GM08714 (cell line): Measurements from ENCODE around the gene ALDH3A1.

Experiments
- H3K4me3 ChIP-seq: fragments of 200-500 bp; sonication (Bioruptor generic); 2 replicates; pipeline ENCODE4 v1.5.1; 2014; ENCODE audit warnings: mild to moderate bottlenecking, low read length, inconsistent platforms
- ZNF274 ChIP-seq: IDR thresholded peaks from 2 replicates; pipeline ENCODE4 v1.6.1; 2012; ENCODE audit warnings: mild to moderate bottlenecking, low read depth, low read length

ALDH3A1 gene

DNA sequence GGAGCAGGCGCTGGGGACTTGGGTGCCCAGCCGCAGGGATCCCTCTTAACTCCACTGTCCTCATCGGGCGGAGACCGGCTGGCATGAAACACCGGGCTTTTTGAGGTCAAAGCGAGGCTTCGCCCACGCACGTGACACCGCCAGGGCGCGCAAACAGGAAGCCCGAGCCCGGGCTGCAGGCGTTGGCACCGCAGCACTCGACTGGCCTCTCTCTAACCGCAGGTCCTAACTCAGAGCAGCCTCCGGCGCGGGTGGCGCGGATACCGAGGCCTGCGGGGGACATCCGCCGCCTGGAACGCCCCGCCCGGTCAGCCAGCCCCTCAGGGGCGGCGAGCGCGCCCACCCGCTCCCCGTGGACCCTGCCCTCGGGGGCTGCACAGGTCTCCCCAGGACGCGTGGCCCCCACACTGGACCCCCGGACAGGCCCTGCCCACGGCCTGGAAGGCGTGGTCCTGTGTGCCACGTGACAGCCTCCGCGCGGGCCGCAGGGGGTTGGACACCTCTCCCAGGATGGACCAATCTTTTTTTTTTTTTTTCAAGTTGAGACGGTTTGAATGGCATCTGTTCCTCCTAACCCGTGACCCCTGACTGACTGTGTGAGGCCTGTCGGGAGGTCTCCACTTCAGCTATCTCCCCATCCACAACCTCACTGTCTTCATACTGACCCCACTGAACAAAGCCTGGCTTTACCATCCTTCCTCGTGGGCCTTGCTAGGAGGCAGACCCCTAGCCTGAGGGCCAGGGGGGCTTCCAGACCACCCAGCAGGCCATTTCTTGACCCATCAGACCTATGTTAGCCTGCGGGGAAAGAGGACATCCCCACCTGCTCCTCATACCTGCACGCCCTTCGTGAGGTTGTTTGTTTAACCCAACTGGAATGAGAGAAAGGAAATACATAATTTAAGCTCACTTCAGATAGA, 23.3 kb downstream of the ALDH3A1 start:
- TF ChIP-seq ZNF274 = no peak
- no peak overlapping the region for H3K4me3 ChIP-seq

DNA sequence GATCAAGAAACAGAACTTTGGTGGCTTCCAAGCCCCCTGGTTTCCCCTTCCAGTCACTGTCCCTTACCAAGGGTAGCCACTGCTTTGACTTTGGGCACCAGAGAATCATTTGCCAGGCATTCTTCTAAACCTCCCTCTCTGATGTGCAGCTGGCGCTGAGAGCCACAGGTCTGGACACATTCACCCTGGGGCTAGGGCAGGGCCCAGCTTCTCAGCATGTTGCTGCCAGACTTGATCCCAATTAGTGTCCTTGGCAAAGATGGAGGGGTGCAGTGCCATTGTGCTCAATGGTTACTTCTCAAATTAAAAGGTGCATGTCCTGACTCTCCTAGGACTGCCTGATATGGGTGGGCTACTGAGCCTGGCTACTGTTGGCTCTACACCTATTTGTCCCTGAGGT, 24.1 kb downstream of the ALDH3A1 start:
- TF ChIP-seq ZNF274 = no peak

DNA sequence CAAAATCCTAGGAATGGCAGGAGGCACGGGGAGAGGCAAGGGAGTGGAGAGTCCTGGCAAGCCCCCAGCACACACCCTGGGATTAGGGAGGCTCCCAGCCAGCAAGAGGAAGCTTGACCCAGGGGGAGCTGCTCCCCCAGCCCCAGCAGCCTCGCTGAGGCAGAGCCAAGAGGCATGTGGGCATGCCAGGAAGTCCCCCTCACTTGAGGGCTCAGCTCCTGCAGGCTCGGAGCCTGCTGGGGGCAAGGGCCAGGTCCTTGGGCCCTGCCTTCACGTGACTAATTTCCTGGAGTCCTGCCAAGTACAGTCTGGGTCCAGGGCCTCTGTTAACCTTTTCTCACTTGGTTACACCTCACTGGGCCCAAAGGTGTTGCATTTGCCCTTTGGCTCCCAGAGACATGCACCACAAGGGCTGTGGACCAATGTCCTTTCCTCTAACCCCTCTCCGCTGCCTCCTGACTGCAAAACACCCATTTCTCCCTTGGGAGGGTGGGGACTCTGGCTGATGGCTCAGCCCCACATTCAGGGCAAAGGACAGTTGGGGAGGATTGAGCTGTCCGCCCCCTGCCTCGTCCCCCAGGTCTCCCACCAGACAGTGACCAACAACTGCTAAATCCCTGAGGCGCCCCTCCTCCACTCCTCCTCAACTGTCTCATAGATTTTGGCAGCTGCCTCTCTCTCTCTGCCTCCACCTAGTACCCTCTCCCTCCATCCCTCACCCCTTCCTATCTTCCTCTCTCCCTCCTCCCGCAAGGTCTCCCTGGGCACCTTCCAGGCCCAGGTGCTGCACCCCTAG, 27.3 kb downstream of the ALDH3A1 start:
- H3K4me3 ChIP-seq = no peak overlapping the region
- no peak for TF ChIP-seq ZNF274

More for the DNA sequence above, 24.1 kb downstream of the ALDH3A1 start:
- no peak overlapping the region for H3K4me3 ChIP-seq

DNA sequence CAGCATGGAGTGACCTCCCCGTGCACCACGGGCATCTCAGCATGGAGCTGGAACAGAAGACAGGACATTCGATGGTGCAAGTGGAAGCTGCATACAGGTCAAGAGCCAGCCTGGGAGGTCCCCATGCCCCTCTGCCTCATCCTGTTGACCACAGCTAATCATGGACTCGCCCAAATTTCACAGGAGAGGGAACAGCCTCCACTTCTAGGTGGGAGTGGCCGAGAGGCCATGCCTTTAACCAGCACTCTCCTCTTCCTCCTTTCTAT, 28.0 kb downstream of the ALDH3A1 start:
- H3K4me3 ChIP-seq = no peak overlapping the region
- TF ChIP-seq ZNF274 = no peak

DNA sequence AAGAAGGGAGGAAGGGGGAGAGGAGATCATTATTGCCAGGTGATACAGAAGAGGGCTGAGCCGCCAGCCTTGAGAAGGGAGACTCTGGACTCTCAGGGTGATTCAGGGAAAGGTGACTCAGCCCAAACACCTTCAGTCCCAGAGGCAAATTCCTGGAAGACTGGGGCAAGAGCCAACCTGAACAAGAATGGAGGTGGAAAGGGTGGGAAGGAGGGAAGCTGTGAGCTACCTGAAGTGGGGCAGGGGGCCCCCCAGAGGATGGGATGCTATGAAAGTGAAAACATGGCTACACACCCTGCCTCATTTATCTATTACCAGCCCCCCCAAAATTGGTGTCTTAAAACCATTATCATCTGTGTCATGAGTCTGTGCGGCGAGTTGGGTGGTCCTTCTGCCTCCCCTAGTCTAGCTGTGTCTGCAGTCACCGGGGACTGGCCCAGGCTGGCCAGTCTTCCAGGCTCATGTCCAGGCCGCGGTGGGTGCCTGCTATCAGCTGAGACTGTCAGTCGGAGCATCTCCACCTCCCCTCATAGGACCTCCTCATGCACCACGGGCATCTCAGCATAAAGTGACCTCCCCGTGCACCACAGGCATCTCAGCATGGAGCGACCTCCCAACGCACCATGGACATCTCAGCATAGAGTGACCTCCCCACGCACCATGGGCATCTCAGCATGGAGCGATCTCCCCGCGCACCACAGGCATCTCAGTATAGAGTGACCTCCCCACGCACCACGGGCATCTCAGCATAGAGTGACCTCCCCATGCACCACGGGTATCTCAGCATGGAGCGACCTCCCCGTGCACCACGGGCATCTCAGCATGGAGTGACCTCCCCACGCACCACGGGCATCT, 28.5 kb downstream of the ALDH3A1 start:
- TF ChIP-seq ZNF274 = no peak
- H3K4me3 ChIP-seq = no peak overlapping the region

DNA sequence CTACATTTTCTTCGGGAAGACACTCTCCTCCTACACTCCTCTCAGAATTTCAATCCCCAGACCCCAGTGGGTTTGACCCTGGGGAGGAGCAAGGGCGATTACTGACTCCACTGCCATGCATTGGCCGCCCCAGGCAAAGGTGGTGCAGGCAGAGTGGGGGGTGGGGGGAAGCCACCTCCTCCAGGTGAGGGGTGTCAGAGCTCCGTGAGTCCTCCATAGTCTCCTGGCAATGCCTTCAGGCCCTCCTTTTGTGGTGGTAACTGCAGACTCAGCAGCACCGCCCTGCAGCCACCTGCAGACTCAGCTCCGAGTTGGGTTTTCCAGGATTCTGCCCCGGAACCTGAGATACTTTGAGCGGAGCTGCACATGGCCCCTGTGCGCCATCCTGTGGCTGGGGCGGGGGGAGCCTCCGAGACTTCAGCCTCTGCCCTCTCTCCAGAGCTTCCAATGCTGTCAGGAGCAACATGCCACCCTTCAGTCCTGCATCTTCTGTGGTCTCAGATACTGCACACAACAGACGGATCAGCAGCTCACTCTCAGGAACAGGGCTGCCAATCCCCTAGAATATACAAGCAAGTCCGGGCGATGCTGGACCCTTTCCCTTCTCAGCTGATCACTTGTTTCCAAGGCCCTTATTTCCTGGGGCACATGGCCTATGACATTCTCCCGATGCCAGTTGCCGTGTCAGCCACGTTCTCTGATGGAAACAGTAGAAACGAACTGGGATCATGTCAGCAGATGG, 29.3 kb downstream of the ALDH3A1 start:
- H3K4me3 ChIP-seq = no peak overlapping the region
- no peak for TF ChIP-seq ZNF274

DNA sequence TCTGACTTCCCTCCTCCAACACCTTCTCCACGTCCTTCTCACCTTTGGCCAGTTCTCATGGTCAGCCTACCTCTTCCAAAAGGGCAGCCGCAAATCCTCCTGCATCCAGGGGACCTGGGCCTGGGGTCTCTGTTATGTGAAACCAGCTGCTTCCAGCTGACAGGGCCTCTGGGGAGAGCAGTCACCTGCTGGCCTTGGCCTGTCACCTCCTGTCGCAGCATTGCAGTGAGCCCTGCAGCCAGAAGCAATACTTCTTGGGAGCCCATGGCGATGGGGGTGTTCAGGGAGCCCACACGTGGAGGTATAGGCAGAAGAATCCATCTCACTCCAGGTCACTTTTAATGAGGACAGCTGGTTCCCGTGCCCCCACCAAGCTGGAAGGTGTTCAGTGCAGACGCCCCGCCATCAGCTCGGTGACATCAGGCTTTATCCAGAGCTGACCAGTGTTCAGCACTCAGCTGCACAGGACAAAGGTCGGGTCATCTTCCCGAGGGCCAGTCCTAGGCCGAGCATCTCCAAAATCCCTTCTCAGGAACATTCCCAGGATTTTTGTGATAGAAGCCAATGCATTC, 30.0 kb downstream of the ALDH3A1 start:
- TF ChIP-seq ZNF274 = no peak
- H3K4me3 ChIP-seq = no peak overlapping the region

DNA sequence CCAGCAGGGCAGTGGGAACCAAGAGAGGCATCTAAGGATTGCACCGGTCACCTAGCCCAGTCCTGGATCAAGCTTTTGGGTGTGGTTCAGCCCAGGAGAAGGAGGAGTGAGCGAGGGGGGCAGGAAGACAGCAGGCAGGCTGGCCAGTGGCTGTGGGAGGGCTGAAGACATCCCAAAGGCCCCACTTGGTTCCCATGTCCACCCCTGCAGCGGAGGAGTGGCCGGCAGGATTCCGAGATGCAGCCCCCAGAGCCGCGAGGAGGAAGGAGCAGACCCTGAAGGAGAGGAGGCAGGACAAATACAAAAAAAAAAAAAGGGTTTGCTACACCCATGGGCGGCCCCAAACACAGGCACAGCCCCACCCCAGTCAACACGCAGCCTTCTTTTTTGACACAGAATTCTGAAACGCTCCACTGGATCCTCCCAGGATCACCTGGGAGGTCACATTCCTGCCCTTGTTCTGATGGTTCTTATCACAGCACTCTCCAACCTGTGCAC, 30.6 kb downstream of the ALDH3A1 start:
- no peak for TF ChIP-seq ZNF274

DNA sequence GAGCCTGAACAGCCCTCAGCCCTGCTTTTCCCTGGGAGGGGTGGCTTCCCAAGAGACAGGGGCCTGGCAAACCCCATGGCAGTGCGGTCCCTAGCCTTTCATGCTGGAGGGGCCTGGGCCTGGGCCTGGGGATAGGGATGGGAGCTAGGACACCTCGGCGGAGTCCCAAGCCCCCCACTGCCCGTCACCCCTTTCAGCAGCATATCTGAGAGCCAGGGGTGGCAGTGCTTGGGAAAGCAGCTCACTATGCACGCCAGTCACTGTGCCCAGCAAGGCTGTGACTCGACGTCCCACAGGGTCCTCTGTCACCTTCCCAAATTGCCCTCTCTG, 31.1 kb downstream of the ALDH3A1 start:
- no peak overlapping the region for H3K4me3 ChIP-seq
- no peak for TF ChIP-seq ZNF274

More for the DNA sequence above, 30.6 kb downstream of the ALDH3A1 start:
- no peak overlapping the region for H3K4me3 ChIP-seq

DNA sequence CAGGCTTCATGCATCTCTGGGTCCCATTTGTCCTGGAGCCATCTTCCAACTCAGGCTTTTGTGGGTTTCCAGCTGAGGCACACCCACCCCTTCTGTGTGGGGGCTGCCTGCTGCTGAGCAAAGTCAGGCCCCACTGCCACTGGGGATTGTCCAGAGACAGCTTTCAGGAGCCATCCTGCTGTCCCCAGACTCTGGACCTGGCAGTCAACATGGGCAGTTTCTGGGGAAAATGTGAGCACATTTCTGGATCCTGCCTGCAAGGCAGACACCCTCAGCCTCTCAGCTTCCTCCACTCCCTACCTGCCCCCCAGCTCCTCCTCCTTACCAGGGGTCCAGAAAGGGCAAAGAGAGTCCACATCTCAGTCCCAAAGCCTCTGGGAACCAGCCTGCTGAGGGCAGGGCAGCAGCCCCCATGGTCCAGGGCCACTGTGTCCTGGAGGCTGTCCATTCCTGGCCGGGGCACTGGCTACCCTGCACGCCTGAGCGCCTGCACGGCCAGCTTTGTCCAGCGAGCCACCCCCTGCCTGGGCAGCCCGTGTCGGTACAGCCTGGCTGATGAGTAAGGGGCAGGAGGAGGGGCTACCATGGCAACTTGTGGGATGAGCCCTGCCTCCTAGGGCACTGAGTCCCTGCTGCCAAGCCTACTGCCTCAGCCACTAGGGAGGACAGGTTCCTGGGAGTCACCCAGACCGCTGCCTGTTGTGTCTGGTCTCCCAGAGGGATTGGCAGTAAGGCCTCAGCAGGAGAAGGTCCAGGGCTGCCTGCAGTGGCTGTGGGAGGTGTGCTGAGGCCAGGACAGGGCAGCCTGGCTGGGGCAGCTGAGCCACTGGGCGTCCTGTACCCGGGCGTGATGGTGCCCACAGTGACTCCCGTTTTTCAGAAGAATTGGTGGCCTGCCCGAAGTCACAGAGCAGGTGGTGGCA, 31.7 kb downstream of the ALDH3A1 start, which contains the start of gene SLC47A2:
SLC47A2 (minus strand) TSS at position 477 of the 923 bp plus-strand sequence; CDS start at position 448, 29 bp downstream.
- H3K4me3 ChIP-seq = no peak within 1 kb of the TSS
- TF ChIP-seq ZNF274 = no peak

DNA sequence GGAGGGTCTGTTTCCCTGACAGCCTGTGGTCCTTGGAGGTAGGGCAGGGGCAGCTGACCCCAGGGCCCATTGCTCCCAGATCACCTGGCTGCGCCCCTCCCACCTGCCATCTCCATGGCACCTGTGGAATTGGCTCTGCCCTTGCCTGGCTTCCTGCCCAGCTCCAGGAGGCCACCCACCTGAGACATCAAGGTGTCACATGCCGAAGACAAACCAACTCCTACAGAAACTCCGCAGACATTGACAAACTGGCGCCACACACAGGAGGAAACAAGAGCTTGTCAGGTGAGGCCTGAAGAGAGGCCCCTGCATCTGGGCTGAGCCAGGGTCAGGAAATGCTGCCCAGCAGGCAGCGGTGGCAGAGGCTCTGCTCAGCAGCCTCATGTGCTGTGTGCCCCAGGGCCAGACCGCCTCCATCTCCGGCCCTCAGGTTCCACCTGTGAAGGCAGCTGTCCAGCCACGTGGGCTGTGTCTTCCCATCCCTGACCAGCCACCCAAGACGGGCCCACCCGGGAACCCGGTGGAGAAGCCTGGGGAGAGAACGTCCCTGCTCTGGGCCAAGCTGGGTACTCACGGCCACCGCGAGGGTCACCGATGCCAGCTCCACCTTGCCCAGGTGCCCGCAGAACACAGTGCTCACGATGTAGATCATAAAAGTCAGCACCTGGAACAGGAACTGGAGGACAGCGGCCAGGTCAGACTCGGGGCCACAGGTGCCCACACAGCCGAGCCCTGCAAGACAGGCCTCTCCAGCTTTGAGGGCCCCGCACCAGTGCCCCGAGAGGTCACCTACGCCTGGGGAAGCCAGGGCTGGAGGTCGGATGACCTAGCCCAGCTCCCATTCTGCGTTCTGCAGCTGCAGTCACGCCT, 33.3 kb downstream of the ALDH3A1 start:
- no peak overlapping the region for H3K4me3 ChIP-seq

More for the DNA sequence above, 33.3 kb downstream of the ALDH3A1 start:
- TF ChIP-seq ZNF274 = no peak
